Activated CD4-positive, alpha-beta memory T cell treated with anti-CD3 and anti-CD28 coated beads for 36 hours (primary cell): ENCODE results near the gene RIN3. TPM values are rescaled to one million over a fixed set of nuclear protein-coding genes. Genes with fewer than 3 reads are reported as not detected.

Source experiments
- CTCF ChIA-PET: fragments of 350-600 bp; sonication (Branson Sonifier 250); formaldehyde crosslinking; loops from one replicate; lab custom pipeline; 2021; ENCODE audit warnings: antibody characterized with exemption, inconsistent platforms; lab: Charles Lee
- POLR2A ChIA-PET: fragments of 350-600 bp; sonication (Branson Sonifier 250); formaldehyde crosslinking; loops from one replicate; lab custom pipeline; 2021; ENCODE audit warnings: antibody characterized with exemption; lab: Charles Lee
- DNase-seq: peaks from one replicate; pipeline ENCODE4 v3.0.0-alpha.2; 2020
- H3K27ac Mint-ChIP-seq: one replicate; pipeline ENCODE4 v1.8.0; 2021; ENCODE audit warnings: mixed read lengths
- H3K27me3 Mint-ChIP-seq: one replicate; pipeline ENCODE4 v1.8.0; 2021; ENCODE audit warnings: mixed read lengths
- H3K36me3 Mint-ChIP-seq: one replicate; pipeline ENCODE4 v1.8.0; 2021; ENCODE audit warnings: mixed read lengths
- H3K4me1 Mint-ChIP-seq: one replicate; pipeline ENCODE4 v1.8.0; 2021; ENCODE audit warnings: low read depth, mixed read lengths
- H3K4me3 Mint-ChIP-seq: one replicate; pipeline ENCODE4 v1.8.0; 2021; ENCODE audit warnings: mild to moderate bottlenecking, mixed read lengths
- H3K9me3 Mint-ChIP-seq: one replicate; pipeline ENCODE4 v1.8.0; 2021; ENCODE audit warnings: mixed read lengths
- intact Hi-C: fragments of 100-400 bp; cut with micrococcal nuclease; formaldehyde crosslinking; loops from one replicate; pipeline ENCODE4 v1.15.1; 2023
- total RNA-seq, 2 experiments: library from RNA; stranded (reverse); gene quantifications; one replicate each; pipeline ENCODE4 v1.2.3, GENCODE V29; 2021

The RIN3 gene
- total RNA-seq, 2 experiments from 2014 or later: 17.5 to 18.8 TPM

- intact Hi-C loops: loop anchor here (1.0 to 5.0 kb wide), 2 partner anchors 47 to 122 kb away; no protein-coding TSS in a partner anchor
- DNase-seq: no peak
- Mint-ChIP-seq H3K27ac (no peak overlapping the region), H3K36me3 (no peaks in the 10 kb centered on the region), H3K27me3 (peaks cover 4% of the 10 kb centered on the region), H3K4me1 (peaks cover 44% of the 10 kb centered on the region), H3K4me3 (no peak overlapping the region), H3K9me3 (no peaks in the 10 kb centered on the region)
- ChIA-PET CTCF (interaction anchor here (0.7 to 1.9 kb wide), 5 partner anchors 9 to 114 kb away, joined by 3 to 8 read pairs (median 3); no protein-coding TSS in a partner anchor), POLR2A (no interaction called here)
Observed at GRCh38 chr14:92555465-92556111, 42.0 kb downstream of the RIN3 start.

- Mint-ChIP-seq H3K4me1 (peaks cover 39% of the 10 kb centered on the region), H3K27ac (no peak overlapping the region)
Observed at GRCh38 chr14:92556255-92556741, 42.7 kb downstream of the RIN3 start.

GRCh38 chr14:92556863-92557543 lies 43.4 kb downstream of the RIN3 start:
- H3K4me1 Mint-ChIP-seq: peaks cover 34% of the 10 kb centered on the region
- no peaks in the 10 kb centered on the region for H3K36me3 Mint-ChIP-seq
- H3K27me3 Mint-ChIP-seq: peaks cover 4% of the 10 kb centered on the region
- ChIA-PET POLR2A (interaction anchor here (0.9 kb wide), 1 partner anchor 21 kb away, joined by 3 read pairs; no protein-coding TSS in a partner anchor), CTCF (no interaction called here)
- no peak overlapping the region for H3K27ac Mint-ChIP-seq
- no peaks in the 10 kb centered on the region for H3K9me3 Mint-ChIP-seq
- intact Hi-C loops: loop anchor here (1.0 to 5.0 kb wide), 2 partner anchors 45 to 120 kb away; no protein-coding TSS in a partner anchor
- no peak for DNase-seq
- H3K4me3 Mint-ChIP-seq: no peak overlapping the region

More at GRCh38 chr14:92556255-92556741, 42.7 kb downstream of the RIN3 start:
- intact Hi-C loops: loop anchor here (1.0 to 5.0 kb wide), 2 partner anchors 46 to 121 kb away; no protein-coding TSS in a partner anchor
- H3K9me3 Mint-ChIP-seq: no peaks in the 10 kb centered on the region
- CTCF ChIA-PET: interaction anchor here (1.0 to 1.9 kb wide), 3 partner anchors 10 to 113 kb away, joined by 3 to 8 read pairs (median 3); no protein-coding TSS in a partner anchor
- POLR2A ChIA-PET: interaction anchor here (0.9 kb wide), 1 partner anchor 21 kb away, joined by 3 read pairs; no protein-coding TSS in a partner anchor
- H3K27me3 Mint-ChIP-seq: peaks cover 4% of the 10 kb centered on the region
- H3K4me3 Mint-ChIP-seq: no peak overlapping the region
- no peaks in the 10 kb centered on the region for H3K36me3 Mint-ChIP-seq
- DNase-seq: no peak

- Mint-ChIP-seq H3K4me3 (no peak overlapping the region), H3K27me3 (peaks cover 4% of the 10 kb centered on the region), H3K27ac (no peak overlapping the region), H3K9me3 (no peaks in the 10 kb centered on the region), H3K4me1 (peaks cover 39% of the 10 kb centered on the region), H3K36me3 (no peaks in the 10 kb centered on the region)
- CTCF ChIA-PET: no interaction called here
- POLR2A ChIA-PET: no interaction called here
- intact Hi-C loops: loop anchor here (5.0 kb wide), 1 partner anchor 45 kb away; no protein-coding TSS in a partner anchor
- DNase-seq: no peak
Observed at GRCh38 chr14:92557544-92557912, 43.9 kb downstream of the RIN3 start.

- Mint-ChIP-seq H3K4me3 (no peak overlapping the region), H3K27ac (no peak overlapping the region), H3K4me1 (peaks cover 42% of the 10 kb centered on the region), H3K9me3 (no peaks in the 10 kb centered on the region), H3K36me3 (no peaks in the 10 kb centered on the region), H3K27me3 (peaks cover 3% of the 10 kb centered on the region)
- intact Hi-C loops: loop anchor here (5.0 kb wide), 1 partner anchor 44 kb away; no protein-coding TSS in a partner anchor
- ChIA-PET CTCF (no interaction called here), POLR2A (no interaction called here)
- DNase-seq: no peak
Observed at GRCh38 chr14:92558319-92558718, 44.7 kb downstream of the RIN3 start.

DNA sequence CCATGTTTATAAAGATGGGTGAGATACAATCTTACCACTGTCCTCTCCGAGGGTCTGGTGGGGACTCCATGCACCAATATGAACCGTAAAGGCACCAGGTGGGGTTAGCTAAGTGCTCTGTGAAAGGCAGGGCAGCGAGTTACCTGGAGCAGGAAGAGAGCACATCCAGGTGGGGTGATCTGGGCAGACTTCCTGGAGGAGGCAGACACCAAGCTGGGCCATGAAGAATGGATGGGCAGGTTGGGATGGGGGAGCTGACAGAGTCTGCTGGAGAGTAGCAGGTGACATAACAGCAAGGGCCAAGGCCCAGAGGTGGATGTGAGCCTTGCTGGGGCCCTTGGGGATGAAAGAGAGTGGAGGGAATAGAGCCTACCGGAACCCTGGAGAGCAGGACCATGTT lies 45.9 kb downstream of the RIN3 start:
- CTCF ChIA-PET: interaction anchor here (0.6 kb wide), 1 partner anchor 8 kb away, joined by 3 read pairs; no protein-coding TSS in a partner anchor
- DNase-seq: no peak
- peaks cover 48% of the 10 kb centered on the region for H3K4me1 Mint-ChIP-seq
- H3K27me3 Mint-ChIP-seq: peaks cover 1% of the 10 kb centered on the region
- no peak overlapping the region for H3K4me3 Mint-ChIP-seq
- POLR2A ChIA-PET: no interaction called here
- H3K36me3 Mint-ChIP-seq: no peaks in the 10 kb centered on the region
- H3K9me3 Mint-ChIP-seq: no peaks in the 10 kb centered on the region
- H3K27ac Mint-ChIP-seq: no peak overlapping the region
- intact Hi-C loops: loop anchor here (5.0 kb wide), 1 partner anchor 43 kb away; no protein-coding TSS in a partner anchor

- H3K9me3 Mint-ChIP-seq: no peaks in the 10 kb centered on the region
- H3K27me3 Mint-ChIP-seq: peaks cover 1% of the 10 kb centered on the region
- ChIA-PET POLR2A (no interaction called here), CTCF (interaction anchor here (0.6 kb wide), 1 partner anchor 9 kb away, joined by 3 read pairs; no protein-coding TSS in a partner anchor)
- H3K36me3 Mint-ChIP-seq: no peaks in the 10 kb centered on the region
- H3K27ac Mint-ChIP-seq: no peak overlapping the region
- no peak overlapping the region for H3K4me3 Mint-ChIP-seq
- DNase-seq: peak; percentile 51
- intact Hi-C loops: no loop called here
- H3K4me1 Mint-ChIP-seq: peaks cover 46% of the 10 kb centered on the region
Observed at GRCh38 chr14:92560106-92560865, 46.7 kb downstream of the RIN3 start.

GRCh38 chr14:92561906-92562479 lies 48.4 kb downstream of the RIN3 start:
- peaks cover 7% of the 10 kb centered on the region for H3K36me3 Mint-ChIP-seq
- H3K9me3 Mint-ChIP-seq: peaks cover 8% of the 10 kb centered on the region
- no peak overlapping the region for H3K4me3 Mint-ChIP-seq
- H3K27ac Mint-ChIP-seq: no peak overlapping the region
- DNase-seq: no peak
- intact Hi-C loops: no loop called here
- H3K4me1 Mint-ChIP-seq: peaks cover 29% of the 10 kb centered on the region
- ChIA-PET POLR2A (no interaction called here), CTCF (no interaction called here)
- no peaks in the 10 kb centered on the region for H3K27me3 Mint-ChIP-seq

- intact Hi-C loops: loop anchor here (1.0 kb wide), 2 partner anchors 12 to 23 kb away; no protein-coding TSS in a partner anchor
- Mint-ChIP-seq H3K36me3 (peaks cover 17% of the 10 kb centered on the region), H3K27me3 (no peaks in the 10 kb centered on the region), H3K4me1 (peaks cover 23% of the 10 kb centered on the region), H3K27ac (no peak overlapping the region), H3K9me3 (peaks cover 13% of the 10 kb centered on the region), H3K4me3 (no peak overlapping the region)
- CTCF ChIA-PET: no interaction called here
- peak; percentile 33 for DNase-seq
- POLR2A ChIA-PET: interaction anchor here (0.8 to 1.5 kb wide), 3 partner anchors 14 to 27 kb away, joined by 3 to 6 read pairs (median 3); no protein-coding TSS in a partner anchor
Observed at GRCh38 chr14:92563359-92563758, 49.8 kb downstream of the RIN3 start.

DNA sequence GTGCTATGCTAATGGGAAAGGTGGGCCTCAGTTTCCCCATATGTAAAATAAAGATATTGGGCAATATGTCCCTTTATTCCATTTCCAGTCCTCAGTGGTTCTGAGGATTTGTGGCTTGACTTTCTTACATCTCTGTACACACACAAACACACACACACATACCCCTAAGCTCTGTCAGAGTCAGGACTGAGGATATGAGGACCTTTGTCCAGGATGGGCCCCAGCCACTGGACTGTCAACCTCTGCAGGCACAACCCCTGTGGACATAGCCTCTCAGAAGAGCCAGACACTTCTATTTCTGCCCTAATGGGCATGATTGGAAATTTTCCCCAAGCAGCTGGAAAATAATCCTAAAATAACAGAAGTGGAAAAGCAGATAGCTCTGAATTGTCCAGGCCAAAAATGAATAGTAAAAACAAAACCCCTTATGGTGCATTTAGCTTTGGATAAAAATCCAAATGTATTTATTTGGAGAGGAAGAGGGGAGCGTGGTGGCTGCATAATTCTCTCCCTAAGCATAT lies 50.2 kb downstream of the RIN3 start:
- Mint-ChIP-seq H3K4me1 (peaks cover 21% of the 10 kb centered on the region), H3K27ac (no peak overlapping the region), H3K4me3 (no peak overlapping the region), H3K27me3 (no peaks in the 10 kb centered on the region), H3K9me3 (peaks cover 13% of the 10 kb centered on the region), H3K36me3 (peaks cover 17% of the 10 kb centered on the region)
- ChIA-PET POLR2A (interaction anchor here (0.8 to 1.5 kb wide), 3 partner anchors 14 to 26 kb away, joined by 3 to 6 read pairs (median 3); no protein-coding TSS in a partner anchor), CTCF (no interaction called here)
- no peak for DNase-seq
- intact Hi-C loops: loop anchor here (1.0 kb wide), 2 partner anchors 13 to 22 kb away; no protein-coding TSS in a partner anchor
